PC-3 (cell line): Measurements from ENCODE around the gene L1CAM. TPM values are rescaled to one million over a fixed set of nuclear protein-coding genes. Genes with fewer than 3 reads are reported as not detected.

Experiments used
- ATAC-seq: fragments of 200-7000 bp; cut with Tn5 transposase; 2 replicates; pipeline ENCODE4 v1.9.1; 2020; ENCODE audit warnings: mild to moderate bottlenecking, moderate library complexity
- BruUV-seq: library from RNA; stranded (reverse); fragments of 400-500 nt; replicated peaks from 2 replicates; lab custom pipeline; 2021; lab: Mats Ljungman, UMichigan
- CTCF ChIA-PET: fragments of 300-600 bp; sonication (Branson Sonifier 250); formaldehyde crosslinking; loops from one replicate; lab custom pipeline; 2022; ENCODE audit warnings: antibody characterized with exemption; lab: Charles Lee
- POLR2A ChIA-PET: fragments of 300-600 bp; sonication (Branson Sonifier 250); formaldehyde crosslinking; loops from one replicate; lab custom pipeline; 2022; ENCODE audit warnings: antibody characterized with exemption; ENCODE audit not compliant: unreplicated experiment; lab: Charles Lee
- DNase-seq: peaks from one replicate; pipeline ENCODE4 v3.0.0-alpha.2; 2015
- H2AFZ ChIP-seq: fragments of 300-600 bp; sonication (generic); 2 replicates; pipeline ENCODE4 v1.6.0; 2016; ENCODE audit warnings: antibody characterized with exemption, low read length
- H3F3A ChIP-seq: fragments of 300-600 bp; sonication (generic); one replicate; pipeline ENCODE4 v1.6.0; 2017; ENCODE audit warnings: antibody characterized with exemption, low read length, control low read depth, mild to moderate bottlenecking; ENCODE audit not compliant: unreplicated experiment
- H3K27ac ChIP-seq: fragments of 300-600 bp; sonication (generic); 2 replicates; pipeline ENCODE4 v1.5.1; 2016; ENCODE audit warnings: mild to moderate bottlenecking, low read length
- H3K27me3 ChIP-seq: fragments of 300-600 bp; sonication (generic); 2 replicates; pipeline ENCODE4 v1.6.1; 2016; ENCODE audit warnings: low read length, mixed read lengths
- H3K36me3 ChIP-seq: fragments of 300-600 bp; sonication (generic); 2 replicates; pipeline ENCODE4 v1.6.1; 2016; ENCODE audit warnings: low read depth, mixed run types, low read length, mixed read lengths
- H3K4me1 ChIP-seq: fragments of 300-600 bp; sonication (generic); 2 replicates; pipeline ENCODE4 v1.5.1; 2016; ENCODE audit warnings: low read length; ENCODE audit not compliant: insufficient read depth
- H3K4me2 ChIP-seq: fragments of 300-600 bp; sonication (generic); 2 replicates; pipeline ENCODE4 v1.6.0; 2016; ENCODE audit warnings: low read length
- H3K4me3 ChIP-seq: fragments of 300-600 bp; sonication (generic); 2 replicates; pipeline ENCODE4 v1.5.1; 2016; ENCODE audit warnings: mild to moderate bottlenecking, low read length, mixed read lengths
- H3K79me2 ChIP-seq: fragments of 300-600 bp; sonication (generic); 2 replicates; pipeline ENCODE4 v1.6.1; 2017; ENCODE audit warnings: low read length, mixed read lengths
- H3K9ac ChIP-seq: fragments of 300-600 bp; sonication (generic); 2 replicates; pipeline ENCODE4 v1.6.0; 2016; ENCODE audit warnings: mild to moderate bottlenecking, low read length
- H3K9me2 ChIP-seq: fragments of 300-600 bp; sonication (generic); replicated peaks from 2 replicates; pipeline ENCODE4 v1.6.1; 2016; ENCODE audit warnings: mixed run types, low read length, mixed read lengths
- H3K9me3 ChIP-seq: fragments of 300-600 bp; sonication (generic); 2 replicates; pipeline ENCODE4 v1.6.1; 2016; ENCODE audit warnings: low read length, mixed read lengths
- H4K20me1 ChIP-seq: fragments of 300-600 bp; sonication (generic); 2 replicates; pipeline ENCODE4 v1.6.1; 2016; ENCODE audit warnings: low read length, mixed read lengths
- CTCF ChIP-seq: fragments of 300-600 bp; sonication (generic); conservative IDR thresholded peaks from 2 replicates; pipeline ENCODE4 v1.5.1; 2017; ENCODE audit warnings: antibody characterized with exemption, low read depth, mild to moderate bottlenecking, low read length
- EZH2 ChIP-seq: fragments of 300-600 bp; sonication (generic); IDR thresholded peaks from one replicate; pipeline ENCODE4 v1.6.1; 2017; ENCODE audit warnings: antibody characterized with exemption, mild to moderate bottlenecking, low read length; ENCODE audit not compliant: unreplicated experiment
- EZH2phosphoT487 ChIP-seq: fragments of 300-600 bp; sonication (generic); IDR thresholded peaks from 2 replicates; pipeline ENCODE4 v1.6.1; 2018; ENCODE audit warnings: mild to moderate bottlenecking, antibody characterized with exemption, low read length, borderline replicate concordance
- intact Hi-C: fragments of 100-400 bp; cut with micrococcal nuclease; formaldehyde crosslinking; loops from 2 replicates; pipeline ENCODE4 v1.9.0; 2023
- total RNA-seq: library from RNA; depleted of rRNA; stranded (reverse); fragments of >200 nt; gene quantifications from 2 replicates; pipeline ENCODE4 v1.2.3, GENCODE V29; 2014

Gene L1CAM
- total RNA-seq, 1 experiment from 2014 or later: 5.2 TPM

- ATAC-seq: no peak
- Histone ChIP-seq H3K36me3 (no peaks in the 10 kb centered on the region), H3K79me2 (no peaks in the 10 kb centered on the region), H3K4me3 (no peak overlapping the region), H2AFZ (no peak overlapping the region), H3F3A (no peaks in the 10 kb centered on the region), H4K20me1 (no peaks in the 10 kb centered on the region), H3K4me2 (no peak overlapping the region), H3K9me2 (no peaks in the 10 kb centered on the region), H3K4me1 (no peaks in the 10 kb centered on the region), H3K9me3 (no peaks in the 10 kb centered on the region), H3K27ac (no peak overlapping the region), H3K9ac (no peak overlapping the region), H3K27me3 (no peaks in the 10 kb centered on the region)
- no peak for TF ChIP-seq EZH2
- no peak for TF ChIP-seq CTCF
- no peak for TF ChIP-seq EZH2phosphoT487
- ChIA-PET POLR2A (no interaction called here), CTCF (no interaction called here)
- BruUV-seq: no TSS peak
- DNase-seq: no peak
- intact Hi-C loops: no loop called here
These were observed 17.1 kb downstream of the L1CAM start for GRCh38 chrX:153868576-153869472.

GRCh38 chrX:153867671-153868070 lies 18.3 kb downstream of the L1CAM start:
- H3K79me2 ChIP-seq: no peaks in the 10 kb centered on the region
- intact Hi-C loops: no loop called here
- no peak overlapping the region for H3K4me2 ChIP-seq
- no peaks in the 10 kb centered on the region for H3K9me2 ChIP-seq
- H3K36me3 ChIP-seq: no peaks in the 10 kb centered on the region
- no TSS peak for BruUV-seq
- TF ChIP-seq EZH2: no peak
- no peak for TF ChIP-seq CTCF
- TF ChIP-seq EZH2phosphoT487: no peak
- no peaks in the 10 kb centered on the region for H3K4me1 ChIP-seq
- no peaks in the 10 kb centered on the region for H3F3A ChIP-seq
- ATAC-seq (no peak), DNase-seq (no peak)
- H3K9ac ChIP-seq: no peak overlapping the region
- no peaks in the 10 kb centered on the region for H3K27me3 ChIP-seq
- H2AFZ ChIP-seq: no peak overlapping the region
- H3K9me3 ChIP-seq: no peaks in the 10 kb centered on the region
- no peaks in the 10 kb centered on the region for H4K20me1 ChIP-seq
- CTCF ChIA-PET: no interaction called here
- POLR2A ChIA-PET: no interaction called here
- H3K27ac ChIP-seq: no peak overlapping the region
- H3K4me3 ChIP-seq: no peak overlapping the region

GRCh38 chrX:153867139-153867538 lies 18.8 kb downstream of the L1CAM start:
- H3K4me3 ChIP-seq: no peak overlapping the region
- H3K36me3 ChIP-seq: no peaks in the 10 kb centered on the region
- no peaks in the 10 kb centered on the region for H3K27me3 ChIP-seq
- intact Hi-C loops: no loop called here
- H3K9me3 ChIP-seq: no peaks in the 10 kb centered on the region
- no TSS peak for BruUV-seq
- DNase-seq: no peak
- POLR2A ChIA-PET: no interaction called here
- no peak overlapping the region for H3K27ac ChIP-seq
- no peaks in the 10 kb centered on the region for H3K9me2 ChIP-seq
- no peaks in the 10 kb centered on the region for H3K79me2 ChIP-seq
- TF ChIP-seq EZH2phosphoT487 (no peak), EZH2 (no peak), CTCF (no peak)
- CTCF ChIA-PET: no interaction called here
- no peak overlapping the region for H3K9ac ChIP-seq
- H3K4me1 ChIP-seq: no peaks in the 10 kb centered on the region
- H3K4me2 ChIP-seq: no peak overlapping the region
- no peaks in the 10 kb centered on the region for H4K20me1 ChIP-seq
- no peak for ATAC-seq
- no peaks in the 10 kb centered on the region for H3F3A ChIP-seq
- no peak overlapping the region for H2AFZ ChIP-seq
